Stimulated activated CD4-positive, alpha-beta T cell treated with anti-CD3 and anti-CD28 coated beads, Interleukin-12 subunit alpha, Interleukin-12 subunit beta, amount 100 ng/mL, for 4 hours (primary cell): ENCODE results near the gene MT1M.

Experiments used
- DNase-seq: peaks from one replicate; pipeline ENCODE4 v3.0.0-alpha.2; 2020

The MT1M gene

DNA sequence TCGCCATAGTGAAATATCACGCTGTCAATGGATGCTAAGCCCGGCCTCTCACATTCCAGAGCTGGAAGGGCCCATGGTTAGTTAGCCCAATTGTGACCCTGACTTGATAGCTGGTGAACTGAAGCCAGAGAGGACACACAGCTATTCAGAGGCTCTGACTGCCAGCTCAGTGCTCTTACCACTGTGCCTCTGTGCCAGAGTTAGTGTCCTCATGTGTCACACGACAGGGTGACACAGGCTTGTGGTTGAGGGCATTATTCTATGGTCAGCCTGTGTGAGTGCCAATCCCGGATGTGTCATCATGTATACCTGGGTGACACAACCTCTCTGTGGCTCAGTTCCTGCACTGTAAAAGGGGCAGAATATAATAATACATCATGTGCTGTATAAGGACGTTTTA is 47.4 kb downstream of the MT1M start:
- DNase-seq, result no peak

DNA sequence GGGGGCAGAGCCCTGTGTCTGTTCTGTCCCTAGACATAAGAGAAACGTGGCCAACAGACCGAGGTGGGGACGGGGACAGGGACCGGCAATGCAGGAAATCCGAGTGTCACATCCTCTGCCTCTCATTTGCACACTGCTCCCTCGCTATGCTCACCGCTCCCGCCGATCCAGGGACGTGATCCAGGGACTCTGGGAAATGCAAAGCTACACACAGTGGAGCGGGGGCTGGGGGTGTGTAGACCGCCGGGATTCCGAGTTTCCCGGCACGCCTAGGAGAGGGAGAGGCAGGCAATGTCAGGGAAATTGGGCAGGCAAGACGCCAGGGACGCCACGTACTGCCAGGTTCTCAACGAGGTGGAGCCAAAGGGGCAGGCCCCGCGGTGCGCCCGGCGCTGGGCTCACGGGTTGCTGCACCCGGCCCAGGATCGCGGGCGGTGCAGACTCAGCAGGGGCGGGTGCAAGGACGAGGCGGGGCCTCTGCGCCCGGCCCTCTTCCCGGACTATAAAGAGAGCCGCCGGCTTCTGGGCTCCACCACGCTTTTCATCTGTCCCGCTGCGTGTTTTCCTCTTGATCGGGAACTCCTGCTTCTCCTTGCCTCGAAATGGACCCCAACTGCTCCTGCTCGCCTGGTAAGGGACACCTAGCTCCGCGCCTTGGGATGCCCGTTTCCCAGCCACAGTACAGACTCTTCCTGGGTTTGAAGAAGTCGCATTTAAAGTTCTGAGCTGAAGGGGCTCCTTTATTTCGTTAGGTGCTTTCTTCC is 49.7 kb downstream of the MT1M start, which contains the start of gene MT1X:
Gene MT1X (plus strand): TSS at position 532 of the 764 bp plus-strand sequence. CDS start 71 bp downstream, at position 603.
- DNase-seq, result peak; percentile 90

DNA sequence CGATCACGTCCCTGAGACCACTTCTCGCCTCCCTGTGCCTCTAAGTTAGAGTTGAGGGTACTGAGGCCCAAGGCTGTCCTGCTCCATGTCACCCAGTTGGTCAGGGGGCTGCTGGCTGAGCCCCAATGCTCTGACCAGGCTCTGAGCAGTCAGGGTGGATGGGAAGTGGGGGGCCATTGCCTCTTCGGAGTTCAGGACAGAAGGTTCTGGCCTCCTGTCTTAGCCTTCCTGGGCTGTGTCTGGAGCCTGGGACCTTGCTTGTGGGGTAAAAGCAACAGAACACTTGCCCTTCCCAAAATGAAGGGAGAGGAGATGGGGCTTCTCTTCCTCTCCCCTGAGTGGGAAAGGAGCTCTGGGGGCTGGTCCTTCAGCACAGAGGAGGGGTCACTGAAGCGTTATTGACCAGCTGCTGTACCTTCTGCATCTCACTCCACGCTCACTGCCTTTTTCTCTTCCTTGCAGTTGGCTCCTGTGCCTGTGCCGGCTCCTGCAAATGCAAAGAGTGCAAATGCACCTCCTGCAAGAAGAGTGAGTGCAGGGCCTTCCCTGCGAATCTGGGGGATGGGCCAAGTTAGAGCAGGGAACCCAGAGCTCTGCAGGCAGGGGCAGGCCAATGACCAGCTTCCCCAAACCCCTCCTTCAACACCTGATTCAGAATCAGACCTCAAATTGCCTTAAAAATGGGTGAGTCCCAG is 50.4 kb downstream of the MT1M start:
- DNase-seq, result no peak
